HFF-Myc (cell line): ENCODE results near the gene KCNA2.

Experiments
- DNase-seq: peaks from one replicate; pipeline ENCODE4 v3.0.0-alpha.2; 2011; ENCODE audit warnings: low read depth; ENCODE audit errors: extremely low read depth
- H3K4me3 ChIP-seq: replicated peaks from 2 replicates; pipeline ENCODE4 v1.5.1; 2011; ENCODE audit warnings: low read depth, mild to moderate bottlenecking, control low read depth, low read length
- CTCF ChIP-seq: IDR thresholded peaks from 2 replicates; pipeline ENCODE4 v1.5.1; 2012; ENCODE audit warnings: mild to moderate bottlenecking, low read depth, low read length, control low read depth; ENCODE audit errors: missing control alignments

Gene KCNA2

GRCh38 chr1:110544753-110545152 is 61.4 kb downstream of the KCNA2 start:
- no peak overlapping the region for H3K4me3 ChIP-seq
- no peak for DNase-seq
- TF ChIP-seq CTCF: no peak
